K562 (cell line): Measurements from ENCODE around the gene CREB5. TPM values are rescaled to one million over a fixed set of nuclear protein-coding genes. Genes with fewer than 3 reads are reported as not detected.

Source experiments
- ATAC-seq: fragments of 200-7000 bp; cut with Tn5 transposase; 3 replicates; pipeline ENCODE4 v1.9.1; 2020; ENCODE audit warnings: moderate library complexity
- BruUV-seq: library from RNA; stranded (reverse); fragments of 400-500 nt; replicated peaks from 2 replicates; lab custom pipeline; 2021; lab: Mats Ljungman, UMichigan
- CTCF ChIA-PET: fragments of 300-600 bp; formaldehyde crosslinking; extraction: SDS; loops from one replicate; lab custom pipeline; 2021; ENCODE audit warnings: low intra/inter-chr PET ratio; lab: Yijun Ruan, JAX
- POLR2A ChIA-PET: fragments of 300-600, 350-650 bp; sonication (Branson Sonifier 250); formaldehyde crosslinking; extraction: SDS; loops from one replicate; lab custom pipeline; 2021; ENCODE audit warnings: antibody characterized with exemption, inconsistent platforms; lab: Yijun Ruan, JAX
- DNase-seq, 4 experiments: peaks; one replicate each; pipeline versions ENCODE4 v3.0.0 to v3.0.0-alpha.2; 2011 to 2018; ENCODE audit warnings: low spot score in 3 of 4, mixed read lengths in 3 of 4; ENCODE audit errors: extremely low read depth in 1 of 4
- FAIRE-seq: peaks from 2 replicates; lab custom pipeline; 2011; peaks lifted over from hg19 to GRCh38; lab: Jason Lieb, UNC
- H2AFZ ChIP-seq: 2 replicates; pipeline ENCODE4 v1.6.0; 2011; ENCODE audit warnings: low read depth, low read length, control low read depth, inconsistent platforms
- H3K27ac ChIP-seq: fragments of 200-600 bp; 3 replicates; pipeline ENCODE4 v1.8.0; 2011; ENCODE audit warnings: low read depth, mild to moderate bottlenecking, control low read depth, inconsistent platforms, low read length, moderate library complexity, mixed read lengths; ENCODE audit errors: extremely low read depth
- H3K27me3 ChIP-seq, 2 experiments: fragments of 300-600 bp in 1 of 2; 2 replicates in 1 of 2; 3 replicates in 1 of 2; pipeline versions ENCODE4 v1.6.0 to v1.8.0; 2011; ENCODE audit warnings: inconsistent platforms in 2 of 2, low read length in 2 of 2, mild to moderate bottlenecking in 1 of 2, mixed read lengths in 1 of 2, moderate library complexity in 1 of 2; ENCODE audit not compliant: control insufficient read depth in 2 of 2, insufficient read depth in 2 of 2
- H3K36me3 ChIP-seq: fragments of 300-600 bp; 3 replicates; pipeline ENCODE4 v1.8.0; 2011; ENCODE audit warnings: mild to moderate bottlenecking, low read length, inconsistent platforms; ENCODE audit not compliant: control insufficient read depth, insufficient read depth
- H3K4me1 ChIP-seq, 2 experiments: fragments of 200-600 bp in 1 of 2; replicated peaks in 1 of 2; 2 replicates in 1 of 2; 3 replicates in 1 of 2; pipeline versions ENCODE4 v1.5.1 to v1.8.0; 2011; ENCODE audit warnings: inconsistent platforms in 2 of 2, low read length in 2 of 2, mild to moderate bottlenecking in 1 of 2, mixed read lengths in 1 of 2, moderate library complexity in 1 of 2; ENCODE audit not compliant: control insufficient read depth in 2 of 2, insufficient read depth in 2 of 2
- H3K4me2 ChIP-seq: 2 replicates; pipeline ENCODE4 v1.6.1; 2011; ENCODE audit warnings: low read length, control low read depth, inconsistent platforms, mixed read lengths; ENCODE audit not compliant: insufficient read depth
- H3K4me3 ChIP-seq: fragments of 200-600 bp; sonication (generic), shearing (Covaris generic); 2 replicates; pipeline ENCODE4 v1.5.1; 2016; ENCODE audit warnings: control low read depth, inconsistent platforms
- H3K79me2 ChIP-seq: fragments of 200-600 bp; 3 replicates; pipeline ENCODE4 v1.8.0; 2011; ENCODE audit warnings: low read length, inconsistent platforms; ENCODE audit not compliant: control insufficient read depth, insufficient read depth
- H3K9ac ChIP-seq, 2 experiments: 2 replicates each; pipeline versions ENCODE4 v1.6.0 to v1.6.1; 2011; ENCODE audit warnings: low read depth in 2 of 2, low read length in 2 of 2, control low read depth in 1 of 2, inconsistent platforms in 1 of 2, mild to moderate bottlenecking in 1 of 2, mixed read lengths in 1 of 2; ENCODE audit not compliant: insufficient read depth in 1 of 2
- H3K9me1 ChIP-seq: one replicate; pipeline ENCODE4 v1.6.0; 2011; ENCODE audit warnings: inconsistent platforms, mild to moderate bottlenecking, low read length, moderate library complexity; ENCODE audit not compliant: control insufficient read depth, insufficient read depth
- H3K9me3 ChIP-seq: replicated peaks from 2 replicates; pipeline ENCODE4 v1.5.1; 2011; ENCODE audit warnings: low read depth, low read length, inconsistent platforms; ENCODE audit not compliant: control insufficient read depth, insufficient read depth
- H4K20me1 ChIP-seq: replicated peaks from 2 replicates; pipeline ENCODE4 v1.6.1; 2011; ENCODE audit warnings: low read length, inconsistent platforms, mixed read lengths; ENCODE audit not compliant: control insufficient read depth, insufficient read depth
- BMI1 ChIP-seq: fragments of 150-350 bp; IDR thresholded peaks from 2 replicates; pipeline ENCODE4 v1.6.1; 2014; ENCODE audit warnings: low read length
- CBFB ChIP-seq: sonication (generic); formaldehyde crosslinking; IDR thresholded peaks from 2 replicates; pipeline ENCODE4 v1.4.0; 2020; ENCODE audit warnings: mild to moderate bottlenecking, missing genetic modification reagents
- MYBL2 ChIP-seq, 2 experiments: fragments of 450-650 bp in 1 of 2; sonication (generic) in 1 of 2; formaldehyde crosslinking in 1 of 2; IDR thresholded peaks; 2 replicates each; pipeline versions ENCODE4 v1.6.1 to v1.8.1; 2017 to 2022; ENCODE audit warnings: borderline replicate concordance in 1 of 2, inconsistent platforms in 1 of 2, low read depth in 1 of 2, mild to moderate bottlenecking in 1 of 2, missing genetic modification reagents in 1 of 2, moderate library complexity in 1 of 2
- RNF219 ChIP-seq: fragments of 250-450 bp; sonication (Bioruptor Pico); IDR thresholded peaks from 2 replicates; pipeline ENCODE4 v1.5.0; 2022; ENCODE audit warnings: mild to moderate bottlenecking
- WGBS: fragments of 100-300 bp; shearing (Covaris generic); methylation state at CpG from one replicate; pipeline ENCODE4 v1.1.6; 2016; ENCODE audit warnings: low coverage, mixed read lengths; ENCODE audit not compliant: insufficient coverage; ENCODE audit errors: missing lambda C conversion rate; 5-methylcytosine and 5-hydroxymethylcytosine counted together
- in situ Hi-C: fragments of 300-500 bp; cut with MboI; formaldehyde crosslinking; loops from 4 replicates; pipeline ENCODE4 v1.15.0; 2018; ENCODE audit warnings: inconsistent platforms, mixed read lengths
- intact Hi-C: fragments of 100-400 bp; cut with micrococcal nuclease; formaldehyde crosslinking; loops from 2 replicates; pipeline ENCODE4 v1.14.2; 2022
- polyA plus RNA-seq, 8 experiments: library from polyadenylated mRNA; depleted of rRNA in 4 of 8; stranded (reverse) in 5 of 8; unstranded in 3 of 8; fragments of >200 nt; fragmentation: Nextera tagmentation in 2 of 8; fragmentation: Illumina TruSeq in 1 of 8; extraction: Ambion mirVana in 2 of 8; extraction: Trizol in 1 of 8; gene quantifications; 2 replicates each; pipeline versions ENCODE4 v1.2.1 to v1.2.3, GENCODE V29; 2011 to 2014; ENCODE audit warnings: inconsistent platforms in 1 of 8, missing spikeins in 1 of 8
- total RNA-seq, 7 experiments: library from RNA; depleted of rRNA in 6 of 7; stranded (reverse); fragments of >200 nt in 6 of 7; fragmentation: Illumina TruSeq in 2 of 7; extraction: Trizol in 2 of 7; gene quantifications; 2 replicates each; pipeline versions ENCODE4 v1.2.1 to v1.2.3, GENCODE V29; 2011 to 2021; ENCODE audit warnings: low replicate concordance in 1 of 7

Gene CREB5
- total and polyA plus RNA-seq, 9 of the 15 experiments (the other 6 are each of a cell fraction or from before 2014, with no cell fraction given), result 0.33 to 6.4 (median 1.8) TPM

DNA sequence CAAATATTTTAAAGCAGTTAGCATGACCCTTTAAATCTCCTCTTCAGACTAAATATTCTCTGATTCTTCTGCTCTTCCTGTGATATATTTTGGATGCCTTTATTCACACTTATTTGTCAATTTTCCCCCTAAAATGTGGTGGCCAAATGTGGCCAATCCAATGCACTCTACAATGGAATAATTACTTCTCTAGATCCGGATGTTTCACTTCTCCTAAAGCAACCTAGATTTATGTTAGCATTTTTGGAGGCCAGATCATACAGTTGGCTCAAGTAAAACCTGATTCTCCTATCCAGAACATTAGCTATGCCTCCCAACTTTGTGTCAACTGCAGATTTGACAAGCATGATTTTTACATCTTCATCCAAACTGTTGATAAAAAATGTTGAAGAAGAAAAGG, 153.7 kb downstream of the CREB5 start:
- ChIA-PET CTCF (no interaction called here), POLR2A (no interaction called here)
- BruUV-seq, result no TSS peak
- TF ChIP-seq MYBL2 (IDR thresholded peaks at IDR 0.05; ENCODE audit: low read depth) (no peak), MYBL2 (CRISPR knock-in tag; IDR thresholded peaks at IDR 0.05; ENCODE audit: borderline replicate concordance) (no peak), BMI1 (no peak), RNF219 (CRISPR knock-in tag) (no peak), CBFB (CRISPR knock-in tag) (no peak)
- FAIRE-seq (no peak), ATAC-seq (no peak), DNase-seq (no peak)
- no peak overlapping the region for H3K4me3 ChIP-seq
- no peaks in the 10 kb centered on the region for H3K36me3 ChIP-seq
- H3K27ac ChIP-seq, result no peak overlapping the region
- H3K9me3 ChIP-seq, result no peaks in the 10 kb centered on the region
- no peak overlapping the region for H3K4me2 ChIP-seq
- H3K4me1 ChIP-seq, result no peaks in the 10 kb centered on the region
- no peak overlapping the region for H3K9ac ChIP-seq
- 9% methylated on average over 1 of the region's 1 CpG for whole genome bisulfite sequencing
- no peak overlapping the region for H2AFZ ChIP-seq
- intact Hi-C loops, result no loop called here
- H3K9me1 ChIP-seq, result no peaks in the 10 kb centered on the region
- in situ Hi-C loops, result no loop called here
- H3K79me2 ChIP-seq, result no peaks in the 10 kb centered on the region
- no peaks in the 10 kb centered on the region for H4K20me1 ChIP-seq
- H3K27me3 ChIP-seq, result peaks cover 0 to 3% of the 10 kb centered on the region in 2 experiments; a peak in 1 of 5 replicates
